ENCODE results near the gene ERGIC2. TPM values are rescaled to one million over a fixed set of nuclear protein-coding genes. Genes with fewer than 3 reads are reported as not detected.

ERGIC2 gene
- total and polyA plus RNA-seq, 2 of the 13 experiments (the other 11 are each of a cell fraction or from before 2014, with no cell fraction given), result 32.6 to 73.5 TPM

GRCh38 chr12:29343022-29343799, 37.8 kb downstream of the ERGIC2 start:
- Histone ChIP-seq H3K9ac (ENCODE audit: insufficient read depth, low read depth, low read length) (no peak overlapping the region), H3K36me3 (replicated peaks in 1 of 2; ENCODE audit: control insufficient read depth in 1 of 2, insufficient read depth in 2 of 2, low read length in 2 of 2) (peaks cover 7 to 20% of the 10 kb centered on the region in 2 experiments), H3K4me1 (ENCODE audit: insufficient read depth, low read length) (no peaks in the 10 kb centered on the region), H3K27ac (ENCODE audit: extremely low read length, insufficient read depth, low read length) (no peak overlapping the region), H3K79me2 (ENCODE audit: insufficient read depth, low read length) (no peaks in the 10 kb centered on the region), H3K27me3 (ENCODE audit: control insufficient read depth in 1 of 2, insufficient read depth in 2 of 2, low read length in 2 of 2) (no peaks in the 10 kb centered on the region), H3K4me2 (ENCODE audit: low read depth, low read length) (no peak overlapping the region), H3K9me3 (ENCODE audit: low read length) (no peaks in the 10 kb centered on the region), H4K20me1 (ENCODE audit: insufficient read depth, low read length) (no peaks in the 10 kb centered on the region), H2AFZ (ENCODE audit: low read length) (no peak overlapping the region), H3K4me3 (replicated peaks in 1 of 3; ENCODE audit: insufficient read depth in 1 of 3, low read depth in 2 of 3, low read length in 3 of 3) (no peak overlapping the region)
- WGBS (ENCODE audit: low lambda C conversion rate), result 98% methylated on average over 2 of the region's 2 CpGs
- ATAC-seq (no peak), FAIRE-seq (no peak), DNase-seq (ENCODE audit: low spot score) (no peak)
- no TSS peak for BruUV-seq (replicated peaks)
- ChIA-PET CTCF (ENCODE audit: low intra/inter-chr PET ratio, low total read pairs) (no interaction called here), POLR2A (no interaction called here)
- in situ Hi-C loops (cut with HindIII; ENCODE audit: extremely low pct_ligation_motif_present, low pct_unique_long_range_greater_than_20kb), result no loop called here
- intact Hi-C loops (cut with micrococcal nuclease; ENCODE audit: unreplicated experiment), result no loop called here
- TF ChIP-seq AKAP8 (CRISPR knock-in tag; IDR thresholded peaks at IDR 0.05), result no peak
- no peak for TF ChIP-seq GATAD1 (CRISPR knock-in tag; IDR thresholded peaks at IDR 0.05)
- no peak for TF ChIP-seq ZNF674 (CRISPR knock-in tag; IDR thresholded peaks at IDR 0.05; ENCODE audit: low read depth)
- TF ChIP-seq ZNF710 (CRISPR knock-in tag; IDR thresholded peaks at IDR 0.05; ENCODE audit: borderline replicate concordance), result no peak
- no peak for TF ChIP-seq ZNF580 (CRISPR knock-in tag; IDR thresholded peaks at IDR 0.05; ENCODE audit: borderline replicate concordance, low read depth)
- TF ChIP-seq ZNF3 (CRISPR knock-in tag; IDR thresholded peaks at IDR 0.05), result no peak
- no peak for TF ChIP-seq ZEB1 (IDR thresholded peaks at IDR 0.05; ENCODE audit: insufficient replicate concordance, low read depth)
- no peak for TF ChIP-seq ZNF619 (CRISPR knock-in tag; IDR thresholded peaks at IDR 0.05)
- no peak for TF ChIP-seq HNRNPLL (IDR thresholded peaks at IDR 0.05; ENCODE audit: low read depth, low read length, poor library complexity, severe bottlenecking)
- TF ChIP-seq, protein P1, sequence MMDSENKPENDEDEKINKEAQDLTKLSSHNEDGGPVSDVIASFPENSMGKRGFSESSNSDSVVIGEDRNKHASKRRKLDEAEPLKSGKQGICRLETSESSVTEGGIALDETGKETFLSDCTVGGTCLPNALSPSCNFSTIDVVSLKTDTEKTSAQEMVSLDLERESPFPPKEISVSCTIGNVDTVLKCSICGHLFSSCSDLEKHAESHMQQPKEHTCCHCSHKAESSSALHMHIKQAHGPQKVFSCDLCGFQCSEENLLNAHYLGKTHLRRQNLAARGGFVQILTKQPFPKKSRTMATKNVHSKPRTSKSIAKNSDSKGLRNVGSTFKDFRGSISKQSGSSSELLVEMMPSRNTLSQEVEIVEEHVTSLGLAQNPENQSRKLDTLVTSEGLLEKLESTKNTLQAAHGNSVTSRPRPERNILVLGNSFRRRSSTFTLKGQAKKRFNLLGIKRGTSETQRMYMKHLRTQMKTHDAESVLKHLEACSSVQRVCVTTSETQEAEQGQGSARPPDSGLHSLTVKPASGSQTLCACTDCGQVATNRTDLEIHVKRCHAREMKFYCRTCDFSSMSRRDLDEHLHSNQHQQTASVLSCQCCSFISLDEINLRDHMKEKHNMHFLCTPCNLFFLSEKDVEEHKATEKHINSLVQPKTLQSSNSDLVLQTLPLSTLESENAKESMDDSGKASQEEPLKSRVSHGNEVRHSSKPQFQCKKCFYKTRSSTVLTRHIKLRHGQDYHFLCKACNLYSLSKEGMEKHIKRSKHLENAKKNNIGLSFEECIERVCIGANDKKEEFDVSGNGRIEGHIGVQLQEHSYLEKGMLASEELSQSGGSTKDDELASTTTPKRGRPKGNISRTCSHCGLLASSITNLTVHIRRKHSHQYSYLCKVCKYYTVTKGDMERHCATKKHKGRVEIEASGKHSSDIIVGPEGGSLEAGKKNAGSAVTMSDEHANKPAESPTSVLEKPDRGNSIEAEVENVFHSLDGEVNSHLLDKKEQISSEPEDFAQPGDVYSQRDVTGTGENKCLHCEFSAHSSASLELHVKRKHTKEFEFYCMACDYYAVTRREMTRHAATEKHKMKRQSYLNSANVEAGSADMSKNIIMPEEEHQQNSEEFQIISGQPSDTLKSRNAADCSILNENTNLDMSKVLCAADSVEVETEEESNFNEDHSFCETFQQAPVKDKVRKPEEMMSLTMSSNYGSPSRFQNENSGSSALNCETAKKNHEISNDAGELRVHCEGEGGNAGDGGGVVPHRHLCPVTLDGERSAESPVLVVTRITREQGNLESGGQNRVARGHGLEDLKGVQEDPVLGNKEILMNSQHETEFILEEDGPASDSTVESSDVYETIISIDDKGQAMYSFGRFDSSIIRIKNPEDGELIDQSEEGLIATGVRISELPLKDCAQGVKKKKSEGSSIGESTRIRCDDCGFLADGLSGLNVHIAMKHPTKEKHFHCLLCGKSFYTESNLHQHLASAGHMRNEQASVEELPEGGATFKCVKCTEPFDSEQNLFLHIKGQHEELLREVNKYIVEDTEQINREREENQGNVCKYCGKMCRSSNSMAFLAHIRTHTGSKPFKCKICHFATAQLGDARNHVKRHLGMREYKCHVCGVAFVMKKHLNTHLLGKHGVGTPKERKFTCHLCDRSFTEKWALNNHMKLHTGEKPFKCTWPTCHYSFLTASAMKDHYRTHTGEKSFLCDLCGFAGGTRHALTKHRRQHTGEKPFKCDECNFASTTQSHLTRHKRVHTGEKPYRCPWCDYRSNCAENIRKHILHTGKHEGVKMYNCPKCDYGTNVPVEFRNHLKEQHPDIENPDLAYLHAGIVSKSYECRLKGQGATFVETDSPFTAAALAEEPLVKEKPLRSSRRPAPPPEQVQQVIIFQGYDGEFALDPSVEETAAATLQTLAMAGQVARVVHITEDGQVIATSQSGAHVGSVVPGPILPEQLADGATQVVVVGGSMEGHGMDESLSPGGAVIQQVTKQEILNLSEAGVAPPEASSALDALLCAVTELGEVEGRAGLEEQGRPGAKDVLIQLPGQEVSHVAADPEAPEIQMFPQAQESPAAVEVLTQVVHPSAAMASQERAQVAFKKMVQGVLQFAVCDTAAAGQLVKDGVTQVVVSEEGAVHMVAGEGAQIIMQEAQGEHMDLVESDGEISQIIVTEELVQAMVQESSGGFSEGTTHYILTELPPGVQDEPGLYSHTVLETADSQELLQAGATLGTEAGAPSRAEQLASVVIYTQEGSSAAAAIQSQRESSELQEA (CRISPR knock-in tag; IDR thresholded peaks at IDR 0.05; ENCODE audit: not compliant biosample characterization), result no peak
- no peak for TF ChIP-seq ZNF629 (CRISPR knock-in tag; conservative IDR thresholded peaks at IDR 0.05)
- no peak for TF ChIP-seq MXD1 (CRISPR knock-in tag; IDR thresholded peaks at IDR 0.05)
- no peak for TF ChIP-seq FOSL1 (CRISPR knock-in tag; IDR thresholded peaks at IDR 0.05; ENCODE audit: borderline replicate concordance)

All from HepG2 (cell line).